Lung (tissue), 12 donors: Measurements from ENCODE around the gene MUC4. TPM values are rescaled to one million over a fixed set of nuclear protein-coding genes. Genes with fewer than 3 reads are reported as not detected.

Experiments used
- ATAC-seq: fragments of 200-7000 bp; cut with Tn5 transposase; one replicate; pipeline ENCODE4 v1.9.1; 2020; ENCODE audit warnings: moderate number of reproducible peaks; ENCODE audit not compliant: insufficient read depth, low FRiP score
- DNase-seq, 3 donors: peaks; one replicate each; pipeline ENCODE4 v3.0.0-alpha.2; 2013 to 2017
- H3K27ac ChIP-seq, 2 donors: one replicate each; pipeline ENCODE4 v1.5.1; 2013; ENCODE audit warnings: mild to moderate bottlenecking in 2 of 2, moderate library complexity in 2 of 2, control low read depth in 1 of 2, inconsistent platforms in 1 of 2, low read depth in 1 of 2, low read length in 1 of 2
- H3K27me3 ChIP-seq, 3 donors: one replicate each; pipeline ENCODE4 v1.5.1; 2013; ENCODE audit warnings: low read length in 2 of 3; ENCODE audit not compliant: control insufficient read depth in 3 of 3, insufficient read depth in 3 of 3
- H3K36me3 ChIP-seq, 4 donors: one replicate each; pipeline ENCODE4 v1.5.1; 2013; ENCODE audit warnings: low read length in 4 of 4, mild to moderate bottlenecking in 1 of 4, moderate library complexity in 1 of 4; ENCODE audit not compliant: control insufficient read depth in 4 of 4, insufficient read depth in 4 of 4
- H3K4me1 ChIP-seq, 5 donors: one replicate each; pipeline ENCODE4 v1.5.1; 2013; ENCODE audit warnings: low read length in 5 of 5, mild to moderate bottlenecking in 2 of 5, moderate library complexity in 1 of 5; ENCODE audit not compliant: control insufficient read depth in 5 of 5, insufficient read depth in 5 of 5
- H3K4me3 ChIP-seq: one replicate; pipeline ENCODE4 v1.5.1; 2013; ENCODE audit warnings: mild to moderate bottlenecking, control low read depth, moderate library complexity
- H3K9ac ChIP-seq, 2 donors: one replicate each; pipeline ENCODE4 v1.5.1; 2013; ENCODE audit warnings: low read length in 2 of 2, control low read depth in 1 of 2; ENCODE audit not compliant: insufficient read depth in 1 of 2
- H3K9me3 ChIP-seq, 4 donors: one replicate each; pipeline ENCODE4 v1.5.1; 2013; ENCODE audit warnings: low read length in 3 of 4, mild to moderate bottlenecking in 1 of 4, moderate library complexity in 1 of 4; ENCODE audit not compliant: control insufficient read depth in 4 of 4, insufficient read depth in 3 of 4
- CTCF ChIP-seq: IDR thresholded peaks from 2 replicates; pipeline ENCODE4 v1.5.1; 2012; ENCODE audit warnings: mild to moderate bottlenecking; ENCODE audit errors: control extremely low read depth, extremely low read depth
- WGBS, 2 donors: extraction: QIAGEN DNeasy Blood & Tissue Kit; methylation state at CpG; one replicate each; pipeline ENCODE4 v1.1.7; 2013; 5-methylcytosine and 5-hydroxymethylcytosine counted together
- polyA plus RNA-seq, 2 donors: library from polyadenylated mRNA; stranded (reverse); fragments of 200-250 nt; gene quantifications; one replicate each; pipeline ENCODE4 v1.2.1, GENCODE V29; 2013
- total RNA-seq, 2 donors: library from RNA; depleted of rRNA in 1 of 2; stranded (reverse); fragments of >200 nt in 1 of 2; gene quantifications; one replicate each; pipeline ENCODE4 v1.2.1, GENCODE V29; 2014 to 2021
- donor health status: control.
- donor health status: control.
- donor health status: Bipolar disorder and iron deficiency.
- donor health status: healthy.
- donor health status: DM: yes; HTN: yes; CAD: no.

Gene MUC4
- total and polyA plus RNA-seq, 4 donors: 10.0 to 56.0 (median 21.9) TPM

GRCh38 chr3:195757438-195757770, 54.3 kb downstream of the MUC4 start:
- WGBS, 2 donors: 34 to 48% methylated on average over 8 of the region's 8 CpGs
- Histone ChIP-seq H3K9ac (peak overlapping the region in 1 of 2 donors; percentile 16), H3K36me3 (no peaks in the 10 kb centered on the region), H3K4me1 (peaks cover 0 to 16% (median 0%) of the 10 kb centered on the region in 5 donors), H3K27ac (no peak overlapping the region), H3K27me3 (peaks cover 0 to 2% (median 0%) of the 10 kb centered on the region in 3 donors), H3K4me3 (no peak overlapping the region), H3K9me3 (no peaks in the 10 kb centered on the region)
- TF ChIP-seq CTCF: no peak
- DNase-seq (peak; percentile 65 to 72 (median 66)), ATAC-seq (no peak)

GRCh38 chr3:195755791-195756676, 55.7 kb downstream of the MUC4 start:
- peaks cover 0 to 2% (median 0%) of the 10 kb centered on the region in 3 donors for H3K27me3 ChIP-seq

GRCh38 chr3:195755391-195755790, 56.3 kb downstream of the MUC4 start:
- Histone ChIP-seq H3K4me3 (no peak overlapping the region), H3K9ac (no peak overlapping the region), H3K9me3 (no peaks in the 10 kb centered on the region), H3K27ac (no peak overlapping the region), H3K36me3 (no peaks in the 10 kb centered on the region), H3K27me3 (peaks cover 0 to 2% (median 0%) of the 10 kb centered on the region in 3 donors), H3K4me1 (peaks cover 0 to 16% (median 0%) of the 10 kb centered on the region in 5 donors)
- no peak for ATAC-seq
- DNase-seq: no peak
- no peak for TF ChIP-seq CTCF
- 94 to 96% methylated on average over 7 of the region's 7 CpGs for WGBS, 2 donors

More at GRCh38 chr3:195755791-195756676, 55.7 kb downstream of the MUC4 start:
- 78 to 81% methylated on average over 16 of the region's 16 CpGs for WGBS, 2 donors
- no peak overlapping the region for H3K27ac ChIP-seq
- TF ChIP-seq CTCF: no peak
- no peaks in the 10 kb centered on the region for H3K9me3 ChIP-seq
- no peak overlapping the region for H3K9ac ChIP-seq
- H3K4me3 ChIP-seq: no peak overlapping the region
- peaks cover 0 to 16% (median 0%) of the 10 kb centered on the region in 5 donors for H3K4me1 ChIP-seq
- H3K36me3 ChIP-seq: no peaks in the 10 kb centered on the region
- DNase-seq (peak in 2 of 3 donors; percentile 26 to 45), ATAC-seq (no peak)
